ENCODE data around the gene METAP1D. TPM values are rescaled to one million over a fixed set of nuclear protein-coding genes. Genes with fewer than 3 reads are reported as not detected.
A peak's percentile ranks its signal among the peaks of the same experiment; 100 is the strongest.

METAP1D gene
- total RNA-seq, 1 donor from 2014 or later: 6.3 TPM

- Histone ChIP-seq H3K36me3 (ENCODE audit: control insufficient read depth, insufficient read depth, low read length) (no peaks in the 10 kb centered on the region), H3K4me3 (ENCODE audit: low read depth, low read length) (no peak overlapping the region), H3K27me3 (ENCODE audit: control insufficient read depth, insufficient read depth, low read length) (peaks cover 94% of the 10 kb centered on the region)
- no peak for DNase-seq (ENCODE audit: low read depth)
- TF ChIP-seq, protein P1, sequence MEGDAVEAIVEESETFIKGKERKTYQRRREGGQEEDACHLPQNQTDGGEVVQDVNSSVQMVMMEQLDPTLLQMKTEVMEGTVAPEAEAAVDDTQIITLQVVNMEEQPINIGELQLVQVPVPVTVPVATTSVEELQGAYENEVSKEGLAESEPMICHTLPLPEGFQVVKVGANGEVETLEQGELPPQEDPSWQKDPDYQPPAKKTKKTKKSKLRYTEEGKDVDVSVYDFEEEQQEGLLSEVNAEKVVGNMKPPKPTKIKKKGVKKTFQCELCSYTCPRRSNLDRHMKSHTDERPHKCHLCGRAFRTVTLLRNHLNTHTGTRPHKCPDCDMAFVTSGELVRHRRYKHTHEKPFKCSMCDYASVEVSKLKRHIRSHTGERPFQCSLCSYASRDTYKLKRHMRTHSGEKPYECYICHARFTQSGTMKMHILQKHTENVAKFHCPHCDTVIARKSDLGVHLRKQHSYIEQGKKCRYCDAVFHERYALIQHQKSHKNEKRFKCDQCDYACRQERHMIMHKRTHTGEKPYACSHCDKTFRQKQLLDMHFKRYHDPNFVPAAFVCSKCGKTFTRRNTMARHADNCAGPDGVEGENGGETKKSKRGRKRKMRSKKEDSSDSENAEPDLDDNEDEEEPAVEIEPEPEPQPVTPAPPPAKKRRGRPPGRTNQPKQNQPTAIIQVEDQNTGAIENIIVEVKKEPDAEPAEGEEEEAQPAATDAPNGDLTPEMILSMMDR (IDR thresholded peaks at IDR 0.05; ENCODE audit: insufficient read depth, low read length, poor library complexity, severe bottlenecking): no peak
Observed at GRCh38 chr2:172084395-172084644, 84.6 kb downstream of the METAP1D start.

- H3K27me3 ChIP-seq (ENCODE audit: control insufficient read depth, insufficient read depth, low read length): peaks cover 99% of the 10 kb centered on the region
- no peaks in the 10 kb centered on the region for H3K36me3 ChIP-seq (ENCODE audit: control insufficient read depth, insufficient read depth, low read length)
- peak; percentile 70 for DNase-seq (ENCODE audit: low read depth)
- TF ChIP-seq, protein P1 (IDR thresholded peaks at IDR 0.05; ENCODE audit: insufficient read depth, low read length, poor library complexity, severe bottlenecking): no peak
- peak overlapping the region; percentile 42 for H3K4me3 ChIP-seq (ENCODE audit: low read depth, low read length)
Observed at GRCh38 chr2:172084645-172085459, 85.1 kb downstream of the METAP1D start.

GRCh38 chr2:172085460-172086159 lies 85.9 kb downstream of the METAP1D start, which contains the start of gene DLX1:
Gene DLX1 (plus strand): TSS chr2:172085507. CDS start chr2:172085678, 171 bp downstream.
- TF ChIP-seq, protein P1 (IDR thresholded peaks at IDR 0.05; ENCODE audit: insufficient read depth, low read length, poor library complexity, severe bottlenecking): no peak
- DNase-seq (ENCODE audit: low read depth): no peak
- Histone ChIP-seq H3K4me3 (ENCODE audit: low read depth, low read length) (peak within 1 kb of the TSS; percentile 42), H3K27me3 (ENCODE audit: control insufficient read depth, insufficient read depth, low read length) (peaks cover 99% of the 10 kb centered on the region), H3K36me3 (ENCODE audit: control insufficient read depth, insufficient read depth, low read length) (no peaks in the 10 kb centered on the region)

- TF ChIP-seq, protein P1 (IDR thresholded peaks at IDR 0.05; ENCODE audit: insufficient read depth, low read length, poor library complexity, severe bottlenecking): peak; percentile 6
- no peak overlapping the region for H3K4me3 ChIP-seq (ENCODE audit: low read depth, low read length)
- H3K36me3 ChIP-seq (ENCODE audit: control insufficient read depth, insufficient read depth, low read length): no peaks in the 10 kb centered on the region
- DNase-seq (ENCODE audit: low read depth): no peak
- H3K27me3 ChIP-seq (ENCODE audit: control insufficient read depth, insufficient read depth, low read length): peaks cover 97% of the 10 kb centered on the region
Observed at GRCh38 chr2:172086241-172087206, 86.8 kb downstream of the METAP1D start.

- no peaks in the 10 kb centered on the region for H3K36me3 ChIP-seq (ENCODE audit: control insufficient read depth, insufficient read depth, low read length)
- H3K4me3 ChIP-seq (ENCODE audit: low read depth, low read length): no peak overlapping the region
- DNase-seq (ENCODE audit: low read depth): no peak
- peaks cover 97% of the 10 kb centered on the region for H3K27me3 ChIP-seq (ENCODE audit: control insufficient read depth, insufficient read depth, low read length)
- TF ChIP-seq, protein P1 (IDR thresholded peaks at IDR 0.05; ENCODE audit: insufficient read depth, low read length, poor library complexity, severe bottlenecking): no peak
Observed at GRCh38 chr2:172087207-172087779, 87.5 kb downstream of the METAP1D start.
